ENCODE results near the gene GPR152. TPM values are rescaled to one million over a fixed set of nuclear protein-coding genes. Genes with fewer than 3 reads are reported as not detected.

The GPR152 gene, protein sequence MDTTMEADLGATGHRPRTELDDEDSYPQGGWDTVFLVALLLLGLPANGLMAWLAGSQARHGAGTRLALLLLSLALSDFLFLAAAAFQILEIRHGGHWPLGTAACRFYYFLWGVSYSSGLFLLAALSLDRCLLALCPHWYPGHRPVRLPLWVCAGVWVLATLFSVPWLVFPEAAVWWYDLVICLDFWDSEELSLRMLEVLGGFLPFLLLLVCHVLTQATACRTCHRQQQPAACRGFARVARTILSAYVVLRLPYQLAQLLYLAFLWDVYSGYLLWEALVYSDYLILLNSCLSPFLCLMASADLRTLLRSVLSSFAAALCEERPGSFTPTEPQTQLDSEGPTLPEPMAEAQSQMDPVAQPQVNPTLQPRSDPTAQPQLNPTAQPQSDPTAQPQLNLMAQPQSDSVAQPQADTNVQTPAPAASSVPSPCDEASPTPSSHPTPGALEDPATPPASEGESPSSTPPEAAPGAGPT
- not detected in 2 replicates for total RNA-seq (2014; rRNA removed; shearing (Covaris generic))
- polyA plus RNA-seq (2015; cell fraction: cytosol; rRNA removed) = not detected in 2 replicates
- polyA plus RNA-seq (2015; cell fraction: nucleus; rRNA removed) = not detected in 2 replicates

DNA sequence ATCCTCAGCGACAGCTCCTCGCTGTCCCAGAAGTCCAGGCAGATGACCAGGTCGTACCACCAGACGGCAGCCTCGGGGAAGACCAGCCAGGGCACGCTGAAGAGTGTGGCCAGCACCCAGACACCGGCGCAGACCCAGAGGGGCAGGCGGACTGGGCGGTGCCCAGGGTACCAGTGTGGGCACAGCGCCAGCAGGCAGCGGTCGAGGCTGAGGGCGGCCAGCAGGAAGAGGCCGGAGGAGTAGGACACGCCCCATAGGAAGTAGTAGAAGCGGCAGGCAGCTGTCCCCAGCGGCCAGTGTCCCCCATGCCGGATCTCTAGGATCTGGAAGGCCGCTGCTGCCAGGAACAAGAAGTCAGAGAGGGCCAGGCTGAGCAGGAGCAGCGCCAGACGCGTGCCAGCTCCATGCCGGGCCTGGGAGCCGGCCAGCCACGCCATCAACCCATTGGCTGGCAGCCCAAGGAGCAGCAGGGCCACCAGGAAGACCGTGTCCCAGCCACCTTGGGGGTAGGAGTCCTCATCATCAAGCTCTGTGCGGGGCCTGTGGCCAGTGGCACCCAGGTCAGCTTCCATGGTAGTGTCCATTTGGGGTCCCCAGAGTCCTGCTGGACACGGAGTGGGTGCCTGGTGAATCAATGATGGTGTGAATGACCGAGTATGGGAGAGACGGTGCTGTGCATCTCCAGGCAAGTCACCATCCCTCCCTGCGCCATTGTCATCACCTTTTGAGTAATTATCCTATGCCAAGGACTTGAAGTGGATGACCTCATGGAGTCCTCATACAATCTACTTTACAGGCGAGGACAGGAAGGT is at the start of gene GPR152:
TSS of gene GPR152 (minus strand) at position 589 of the 812 bp plus-strand sequence. CDS start at position 584, 5 bp downstream.
- in situ Hi-C loops (cut with HindIII; ENCODE audit: low pct_unique_long_range_greater_than_20kb, low sequenced_read_pairs) = no loop called here
- no peak for DNase-seq (ENCODE audit: low read depth, low spot score)

DNA sequence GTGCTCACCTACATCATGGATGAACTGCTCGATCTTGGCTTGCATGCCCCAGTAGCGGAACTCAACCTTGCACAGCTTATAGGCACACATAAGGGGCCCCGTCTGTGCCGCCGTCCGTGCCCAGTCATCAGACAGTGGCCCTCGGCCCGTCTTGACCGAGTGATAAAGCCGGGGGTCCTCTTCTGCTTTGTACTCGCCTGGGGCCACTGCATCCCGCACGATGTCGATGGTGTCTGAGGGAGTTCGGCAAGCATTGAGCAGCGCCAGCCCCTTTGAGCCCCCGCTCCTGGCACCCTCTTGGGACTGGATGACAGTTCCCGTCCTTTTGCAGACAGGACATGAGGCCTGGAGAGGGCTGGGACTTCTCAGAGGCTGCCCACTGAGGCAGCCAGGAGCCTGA is 49.3 kb upstream of the GPR152 start:
- no peak for DNase-seq (ENCODE audit: low read depth, low spot score)
- in situ Hi-C loops (cut with HindIII; ENCODE audit: low pct_unique_long_range_greater_than_20kb, low sequenced_read_pairs) = no loop called here

DNA sequence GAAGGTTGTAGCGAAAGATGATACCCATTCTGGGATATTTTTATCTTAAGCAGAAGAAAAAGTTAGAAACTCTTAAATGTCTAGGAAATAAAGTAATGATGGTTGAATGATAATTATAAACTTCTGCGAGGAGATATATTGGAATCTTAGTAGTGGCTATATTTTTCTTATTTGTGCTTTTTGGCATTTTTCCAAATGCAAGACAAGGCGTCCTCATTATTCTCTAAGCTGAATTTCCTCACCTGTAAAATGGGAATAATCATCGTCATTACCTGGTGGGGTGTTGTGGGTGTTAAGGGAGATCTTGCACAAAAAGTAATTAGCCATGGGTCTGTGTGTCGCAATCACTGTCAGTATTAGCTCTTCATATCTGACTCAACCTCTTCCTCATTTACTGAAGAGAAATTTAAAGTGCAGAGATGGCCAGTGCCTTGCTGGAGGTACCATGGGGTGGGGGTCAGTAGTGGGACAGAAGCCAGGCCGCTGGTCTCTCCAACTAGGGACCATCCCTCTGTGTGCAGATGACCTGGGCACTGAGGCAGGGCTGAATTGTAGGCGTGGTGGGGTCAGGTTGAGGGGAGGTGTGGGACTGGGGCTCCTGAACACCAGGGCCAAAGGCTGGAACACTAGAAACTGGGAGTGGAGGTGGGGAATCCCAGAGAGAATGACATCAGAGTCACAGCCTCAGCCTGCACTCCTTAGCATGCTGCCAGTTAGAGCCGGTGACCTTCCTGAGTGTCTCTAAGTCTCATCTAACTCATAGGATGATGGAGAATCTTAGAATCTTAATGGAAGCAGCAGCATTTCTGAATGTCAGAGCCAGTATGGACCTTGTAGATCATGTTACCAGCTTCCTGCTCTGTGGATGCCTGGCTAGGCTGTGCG is 48.5 kb upstream of the GPR152 start:
- DNase-seq (ENCODE audit: low read depth, low spot score) = no peak
- in situ Hi-C loops (cut with HindIII; ENCODE audit: low pct_unique_long_range_greater_than_20kb, low sequenced_read_pairs) = no loop called here

DNA sequence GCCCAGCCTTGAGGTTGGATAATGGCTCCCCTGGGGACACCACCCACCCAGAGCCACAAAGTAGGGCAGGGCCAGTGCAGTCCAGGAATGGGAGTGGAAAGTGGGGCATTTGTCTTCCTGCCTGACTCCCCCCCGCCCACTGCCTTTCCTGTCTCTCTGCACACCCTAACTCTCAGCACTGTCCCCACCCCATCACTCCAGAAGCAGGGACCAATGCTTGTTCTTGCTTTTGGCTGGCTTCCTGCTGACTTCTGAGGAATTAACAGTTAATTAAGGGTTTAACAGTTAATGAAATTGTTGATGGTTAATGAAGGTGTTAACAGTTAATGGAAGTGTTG is 47.9 kb upstream of the GPR152 start:
- no peak for DNase-seq (ENCODE audit: low read depth, low spot score)

DNA sequence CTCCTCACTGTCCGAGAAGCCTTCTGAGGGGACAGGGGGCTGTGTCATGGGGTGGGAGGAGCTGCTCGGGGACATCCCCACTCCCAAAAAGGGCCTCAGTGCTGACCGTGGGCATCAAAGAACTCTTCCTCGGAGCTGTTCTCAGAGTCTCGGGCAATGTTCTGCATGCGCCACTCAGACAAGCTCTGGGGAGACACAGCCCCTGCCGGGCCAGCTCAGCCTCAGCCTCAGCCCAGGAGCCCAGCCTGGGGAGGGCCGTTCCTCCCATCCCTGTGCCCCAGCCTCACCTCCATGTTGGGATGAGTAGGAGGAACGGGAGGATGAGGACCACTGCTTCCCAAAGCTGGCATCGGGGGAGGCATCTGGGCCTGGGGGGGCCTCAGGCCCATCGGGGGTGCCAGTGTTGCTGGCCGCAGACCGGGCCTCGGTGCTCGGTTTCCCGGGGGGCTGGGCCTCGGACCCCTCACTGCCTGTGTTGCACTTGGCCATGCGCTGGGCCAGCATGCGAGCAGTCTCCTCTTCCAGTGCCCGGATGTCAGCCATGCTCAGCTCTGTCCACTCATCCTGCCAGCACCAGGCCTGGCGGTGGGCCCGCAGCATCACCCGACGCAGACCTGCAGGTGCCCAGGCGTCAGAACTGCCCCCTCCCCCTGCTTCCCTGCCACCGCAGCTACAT is 47.4 kb upstream of the GPR152 start:
- in situ Hi-C loops (cut with HindIII; ENCODE audit: low pct_unique_long_range_greater_than_20kb, low sequenced_read_pairs) = no loop called here
- DNase-seq (ENCODE audit: low read depth, low spot score) = no peak

More for the DNA sequence above, 47.9 kb upstream of the GPR152 start:
- in situ Hi-C loops (cut with HindIII; ENCODE audit: low pct_unique_long_range_greater_than_20kb, low sequenced_read_pairs) = no loop called here

DNA sequence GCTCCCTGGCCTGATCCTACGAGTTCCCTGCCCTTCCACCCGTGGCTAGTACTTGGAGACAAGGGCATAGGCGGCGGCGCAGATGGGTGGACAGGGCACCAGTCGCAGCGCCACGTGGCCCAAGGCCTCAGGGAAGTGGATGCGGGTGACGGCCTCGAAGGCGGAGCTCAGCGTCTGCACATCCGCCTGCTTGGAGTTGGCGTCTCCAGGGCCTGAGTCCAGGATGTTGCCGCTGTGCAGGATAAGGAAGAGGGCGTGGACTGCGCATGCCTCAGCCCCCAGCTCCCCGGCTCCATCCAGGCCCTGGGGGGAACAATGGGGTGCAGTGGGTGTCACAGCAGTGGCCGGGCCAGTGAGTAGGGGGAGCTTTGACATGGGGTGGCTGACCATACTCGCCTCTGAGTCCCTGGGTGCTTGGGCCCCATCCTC is 46.0 kb upstream of the GPR152 start:
- in situ Hi-C loops (cut with HindIII; ENCODE audit: low pct_unique_long_range_greater_than_20kb, low sequenced_read_pairs) = no loop called here
- no peak for DNase-seq (ENCODE audit: low read depth, low spot score)

DNA sequence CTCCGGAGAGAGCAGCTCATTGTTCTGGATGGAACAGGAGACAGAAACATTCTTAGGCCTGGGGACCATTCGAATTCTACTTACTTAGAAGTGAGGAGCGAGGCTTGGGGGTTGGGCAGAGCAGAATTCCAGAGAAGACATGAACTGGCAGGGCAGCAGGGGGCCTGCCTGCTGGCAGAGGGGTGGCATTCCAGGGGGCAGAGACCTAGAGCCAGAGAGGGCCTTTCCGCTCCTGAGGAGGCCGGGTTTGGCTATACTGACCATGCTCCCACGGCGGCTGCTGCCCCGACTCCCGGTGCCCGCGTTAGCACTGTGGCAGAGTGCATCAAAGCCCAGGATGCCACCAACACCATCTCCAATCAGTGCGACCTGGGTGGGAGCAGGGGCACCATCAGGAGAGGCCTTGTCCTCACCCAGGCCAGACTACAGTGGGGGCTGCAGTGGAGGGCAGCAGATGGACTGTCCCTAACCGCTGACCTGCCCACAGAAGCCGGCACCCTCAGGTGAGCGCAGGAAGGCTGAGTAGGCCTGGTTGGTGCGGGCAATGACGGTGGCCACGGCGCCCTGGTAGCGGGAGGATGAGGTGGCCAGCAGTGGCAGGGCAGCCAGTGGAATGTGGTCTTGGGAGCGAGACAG is 45.2 kb upstream of the GPR152 start:
- no peak for DNase-seq (ENCODE audit: low read depth, low spot score)
- in situ Hi-C loops (cut with HindIII; ENCODE audit: low pct_unique_long_range_greater_than_20kb, low sequenced_read_pairs) = no loop called here

DNA sequence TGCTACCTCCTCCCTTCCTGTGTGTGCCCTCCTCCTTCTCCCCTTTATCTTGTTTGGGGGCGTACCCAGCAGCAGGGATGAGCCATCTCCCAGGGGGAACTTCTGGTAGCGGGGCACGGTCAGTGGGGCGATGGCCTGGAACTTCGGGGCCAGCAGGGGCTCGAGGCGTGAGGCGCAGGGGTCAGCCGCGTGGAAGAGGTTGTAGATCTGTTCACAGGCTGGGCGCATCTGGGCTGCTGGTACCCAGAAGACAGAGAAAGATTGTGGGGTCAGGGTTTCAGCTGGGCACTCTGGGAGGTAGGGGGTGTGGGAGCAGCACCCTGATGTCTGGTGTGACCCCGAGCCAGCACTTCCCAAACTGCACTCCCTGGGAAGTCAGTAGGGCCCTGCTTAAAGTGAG is 43.6 kb upstream of the GPR152 start:
- no peak for DNase-seq (ENCODE audit: low read depth, low spot score)
- in situ Hi-C loops (cut with HindIII; ENCODE audit: low pct_unique_long_range_greater_than_20kb, low sequenced_read_pairs) = no loop called here

DNA sequence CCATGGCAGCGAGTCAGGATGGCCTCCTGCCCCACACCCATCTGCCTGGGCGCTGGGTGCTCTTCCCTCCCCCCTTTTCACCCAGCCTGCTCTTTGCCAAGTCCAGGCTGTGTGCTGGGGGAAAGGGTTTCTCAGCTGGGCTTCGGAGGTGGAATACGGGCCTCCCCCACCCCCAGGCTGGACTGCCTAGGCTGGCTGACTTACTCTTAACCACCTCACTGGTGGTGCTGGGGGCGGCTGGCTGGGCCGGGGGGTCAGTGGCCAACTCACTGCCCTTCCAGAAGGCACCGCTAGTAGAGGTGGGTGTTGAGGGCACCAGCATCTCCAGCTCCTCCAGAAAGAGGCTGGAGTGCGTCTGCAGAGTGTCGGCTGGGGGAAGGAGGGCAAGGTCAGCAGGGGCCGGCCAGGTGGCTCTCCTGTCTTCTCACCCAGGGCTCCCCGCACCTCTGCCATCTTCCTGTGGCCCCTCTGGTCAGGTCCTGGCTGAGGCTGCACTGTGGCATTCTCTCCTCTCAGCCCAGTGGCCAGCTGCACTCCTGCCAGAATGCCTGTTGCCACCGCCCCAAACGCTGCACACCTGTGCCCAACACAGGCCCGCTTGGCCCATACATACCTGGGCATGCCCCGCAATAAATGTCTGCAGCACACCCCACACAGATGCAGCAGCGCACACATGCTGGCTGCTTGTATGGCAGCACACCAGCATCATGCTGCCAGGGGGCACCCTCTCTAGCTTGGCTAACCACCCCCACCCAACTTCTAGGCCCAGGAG is 42.9 kb upstream of the GPR152 start:
- in situ Hi-C loops (cut with HindIII; ENCODE audit: low pct_unique_long_range_greater_than_20kb, low sequenced_read_pairs) = no loop called here
- no peak for DNase-seq (ENCODE audit: low read depth, low spot score)

DNA sequence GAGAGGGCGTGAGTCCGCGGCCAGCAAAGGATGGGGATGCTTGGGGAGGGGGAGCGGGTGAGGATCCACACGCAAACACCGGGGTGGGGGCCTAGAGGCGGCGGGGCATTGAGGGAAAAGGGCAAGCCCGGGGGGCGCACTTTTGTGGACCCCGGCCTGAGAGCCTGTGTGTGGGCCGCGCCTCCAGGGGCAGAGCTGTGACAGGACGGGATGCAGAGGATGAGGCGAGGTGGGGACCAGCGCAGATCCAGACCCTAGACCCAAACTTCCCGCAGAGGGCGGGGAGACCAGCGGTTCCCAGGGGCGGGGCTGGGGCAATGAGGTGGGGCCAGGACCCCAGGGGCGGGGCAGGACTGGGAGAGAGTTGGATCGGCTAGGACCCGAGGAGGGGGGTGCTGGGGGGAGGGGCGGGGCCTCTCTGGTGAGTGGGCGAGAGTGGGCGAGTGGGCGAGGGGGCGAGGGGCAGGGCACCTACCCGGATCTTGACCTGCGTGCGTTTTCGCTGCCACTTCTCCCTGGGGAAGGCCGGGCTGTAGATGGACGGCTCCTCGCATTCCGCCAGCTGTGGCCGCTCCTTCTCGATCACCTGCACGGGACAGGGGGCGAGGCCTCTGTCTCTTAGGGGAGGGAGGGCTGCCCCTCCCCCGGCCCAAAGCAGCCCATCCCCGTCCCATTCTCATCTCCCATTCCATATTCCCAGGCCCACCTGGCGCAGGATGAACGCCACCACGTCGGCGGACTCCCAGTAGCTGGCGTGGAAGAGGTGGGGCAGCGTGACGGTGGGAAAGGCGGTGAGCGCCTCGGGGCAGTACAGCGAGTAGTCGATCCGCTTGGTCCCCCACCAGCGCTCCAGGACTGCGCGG is 42.1 kb upstream of the GPR152 start:
- in situ Hi-C loops (cut with HindIII; ENCODE audit: low pct_unique_long_range_greater_than_20kb, low sequenced_read_pairs) = no loop called here
- DNase-seq (ENCODE audit: low read depth, low spot score) = no peak

DNA sequence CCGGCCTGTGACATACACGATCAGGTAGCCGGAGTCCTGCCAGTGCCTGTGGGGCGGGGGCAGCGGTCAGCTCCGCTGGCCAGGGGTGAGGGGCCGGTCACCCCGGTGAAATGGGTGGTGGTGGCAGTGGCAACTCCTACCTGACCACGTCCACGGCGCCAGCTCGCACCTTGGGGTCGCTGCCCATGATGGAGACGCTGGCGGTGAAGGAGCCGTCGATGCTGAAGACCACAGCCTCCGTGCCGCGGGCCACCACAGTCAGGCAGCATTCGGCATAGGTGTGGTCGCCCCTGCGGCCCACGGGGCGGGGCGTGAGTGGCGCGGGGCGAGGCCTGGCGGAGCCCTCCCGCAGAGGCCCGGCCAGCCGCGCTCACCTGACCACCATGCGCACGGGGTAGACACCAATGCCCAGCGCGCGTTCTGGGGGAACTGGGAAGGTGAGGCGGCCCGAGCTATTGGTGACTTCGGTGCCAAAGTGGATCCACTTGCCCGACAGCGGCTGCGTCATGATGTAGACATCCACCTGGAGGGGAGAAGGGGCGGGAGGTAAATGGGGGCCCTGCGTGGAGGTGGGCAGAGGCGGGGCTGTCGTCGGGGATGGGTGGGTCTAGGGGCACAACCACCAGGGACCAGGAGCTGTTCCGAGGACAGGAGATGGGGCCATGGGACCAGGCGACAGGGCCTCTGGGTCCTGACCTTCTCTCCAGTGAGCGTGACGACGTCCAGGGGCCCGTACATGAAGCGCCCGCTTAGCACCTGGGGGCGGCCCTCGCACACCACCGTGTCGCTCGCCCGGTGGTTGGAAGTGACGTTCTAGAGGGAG is 41.2 kb upstream of the GPR152 start:
- in situ Hi-C loops (cut with HindIII; ENCODE audit: low pct_unique_long_range_greater_than_20kb, low sequenced_read_pairs) = no loop called here

DNA sequence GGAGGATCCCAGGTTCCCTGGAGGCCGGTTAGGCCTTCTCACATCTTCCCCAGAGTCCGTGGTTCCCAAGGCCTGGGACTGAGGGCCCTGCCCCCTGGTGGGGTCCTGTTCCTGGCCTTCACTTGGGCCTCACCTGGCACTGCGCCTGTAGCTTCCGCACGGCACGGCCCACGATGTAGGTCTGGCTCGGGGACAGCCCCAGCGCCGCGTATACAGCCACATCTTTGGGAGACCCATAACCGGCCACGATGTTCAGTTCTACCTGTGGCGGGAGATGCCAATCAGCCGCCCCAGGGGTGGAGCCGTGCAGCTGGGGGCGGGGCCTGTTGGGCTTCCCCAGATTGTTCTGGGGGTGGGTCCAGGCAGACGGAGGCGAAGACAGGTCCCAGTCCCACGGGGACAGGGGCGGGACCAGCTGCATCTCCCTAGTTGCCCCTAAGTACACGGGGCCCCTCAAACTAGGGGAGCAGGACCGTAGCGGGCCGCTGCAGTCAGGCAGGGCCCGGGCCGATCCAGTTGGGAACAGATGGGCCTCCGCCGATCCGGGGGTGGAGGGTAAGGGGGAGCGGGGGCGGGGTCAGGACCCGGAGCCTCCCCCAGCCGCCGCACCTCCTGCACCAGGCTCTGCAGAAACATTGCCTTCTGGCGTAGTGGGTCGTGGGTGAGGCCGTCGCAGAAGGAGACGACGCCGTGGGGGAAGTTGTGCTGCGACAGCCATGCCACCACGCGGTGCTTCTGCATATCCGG is 40.4 kb upstream of the GPR152 start:
- no peak for DNase-seq (ENCODE audit: low read depth, low spot score)

More for the DNA sequence above, 41.2 kb upstream of the GPR152 start:
- no peak for DNase-seq (ENCODE audit: low read depth, low spot score)

DNA sequence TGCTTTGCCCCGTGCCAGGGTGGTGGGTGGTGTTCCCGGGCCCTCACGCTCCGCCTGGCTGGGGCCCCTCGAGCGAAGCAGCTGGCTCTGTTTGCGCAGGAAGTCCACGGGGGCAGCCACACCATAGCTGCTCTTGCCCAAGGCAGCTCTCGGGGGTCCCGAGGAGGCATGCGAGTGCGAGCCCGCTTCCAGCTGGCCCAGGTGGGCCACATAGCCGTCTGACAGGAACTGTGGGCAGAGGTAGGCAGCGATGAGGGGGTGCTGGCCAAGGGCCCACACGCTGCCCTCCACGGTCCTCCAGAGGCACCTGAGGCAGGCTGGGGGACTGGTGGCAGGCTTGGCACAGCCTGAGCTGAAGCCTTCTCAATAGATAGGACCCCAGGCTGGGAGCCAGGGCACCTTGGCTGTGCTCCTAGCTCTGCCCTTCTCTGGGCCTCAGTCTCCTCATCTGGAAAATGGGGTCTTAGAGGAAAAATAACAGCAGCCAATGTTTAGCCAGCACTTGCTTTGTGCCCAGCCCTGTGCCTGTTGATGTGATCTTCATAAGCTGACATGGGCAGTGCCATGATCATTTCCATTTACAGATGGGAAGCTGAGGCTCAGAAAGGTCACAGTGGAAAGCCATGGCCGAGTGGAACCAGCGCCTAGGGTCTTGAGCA is 39.7 kb upstream of the GPR152 start:
- in situ Hi-C loops (cut with HindIII; ENCODE audit: low pct_unique_long_range_greater_than_20kb, low sequenced_read_pairs) = no loop called here
- no peak for DNase-seq (ENCODE audit: low read depth, low spot score)

More for the DNA sequence above, 40.4 kb upstream of the GPR152 start:
- in situ Hi-C loops (cut with HindIII; ENCODE audit: low pct_unique_long_range_greater_than_20kb, low sequenced_read_pairs) = no loop called here
